Neural cell (in vitro differentiated cells): ENCODE measurements around the gene GTF2F2. TPM values are rescaled to one million over a fixed set of nuclear protein-coding genes. Genes with fewer than 3 reads are reported as not detected.

ENCODE experiments used
- H2AFZ ChIP-seq: fragments of 200-600, 300-800 bp; sonication (generic), shearing (Covaris generic); 2 replicates; pipeline ENCODE4 v1.6.0; 2014; ENCODE audit warnings: low read depth, mild to moderate bottlenecking, antibody characterized with exemption, low read length, moderate library complexity
- H3F3A ChIP-seq: fragments of 200-600 bp; shearing (Covaris generic); 2 replicates; pipeline ENCODE4 v1.6.1; 2016; ENCODE audit warnings: mild to moderate bottlenecking, moderate library complexity, mixed read lengths, antibody characterized with exemption, low read length; ENCODE audit not compliant: insufficient read depth, poor library complexity, severe bottlenecking
- H3K27ac ChIP-seq: fragments of 200-600, 300-800 bp; sonication (generic), shearing (Covaris generic); 2 replicates; pipeline ENCODE4 v1.5.1; 2014; ENCODE audit warnings: mild to moderate bottlenecking, low read length, moderate library complexity
- H3K27me3 ChIP-seq: fragments of 300-800, 200-600 bp; sonication (generic), shearing (Covaris generic); 2 replicates; pipeline ENCODE4 v1.6.0; 2014; ENCODE audit warnings: mild to moderate bottlenecking, low read depth, low read length, moderate library complexity; ENCODE audit not compliant: insufficient read depth
- H3K36me3 ChIP-seq: fragments of 300-800, 200-600 bp; sonication (generic), shearing (Covaris generic); 2 replicates; pipeline ENCODE4 v1.5.1; 2014; ENCODE audit warnings: mild to moderate bottlenecking, antibody characterized with exemption, low read length, moderate library complexity; ENCODE audit not compliant: insufficient read depth
- H3K4me2 ChIP-seq: fragments of 300-800, 200-600 bp; sonication (generic), shearing (Covaris generic); 2 replicates; pipeline ENCODE4 v1.6.0; 2014; ENCODE audit warnings: mild to moderate bottlenecking, low read length
- H3K4me3 ChIP-seq: fragments of 300-800, 200-600 bp; sonication (generic), shearing (Covaris generic); 2 replicates; pipeline ENCODE4 v1.5.1; 2014; ENCODE audit warnings: mild to moderate bottlenecking, low read length, moderate library complexity
- H3K79me2 ChIP-seq: fragments of 200-600 bp; shearing (Covaris generic); replicated peaks from 2 replicates; pipeline ENCODE4 v1.6.0; 2014; ENCODE audit warnings: mild to moderate bottlenecking, low read length, moderate library complexity; ENCODE audit not compliant: insufficient read depth
- H3K9ac ChIP-seq: fragments of 300-800, 200-600 bp; sonication (generic), shearing (Covaris generic); 2 replicates; pipeline ENCODE4 v1.6.1; 2016; ENCODE audit warnings: mild to moderate bottlenecking, low read length, mixed read lengths
- H3K9me2 ChIP-seq: fragments of 200-600 bp; shearing (Covaris generic); 2 replicates; pipeline ENCODE4 v1.6.1; 2016; ENCODE audit warnings: mild to moderate bottlenecking, low read length, mixed read lengths; ENCODE audit not compliant: insufficient read depth
- H3K9me3 ChIP-seq: fragments of 200-600, 300-800 bp; sonication (generic), shearing (Covaris generic); 2 replicates; pipeline ENCODE4 v1.6.1; 2016; ENCODE audit warnings: mild to moderate bottlenecking, mixed run types, low read length, moderate library complexity, mixed read lengths
- H4K20me1 ChIP-seq: fragments of 200-600 bp; shearing (Covaris generic); 2 replicates; pipeline ENCODE4 v1.6.1; 2016; ENCODE audit warnings: mild to moderate bottlenecking, mixed run types; ENCODE audit not compliant: insufficient read depth
- CTCF ChIP-seq: fragments of 450-650 bp; IDR thresholded peaks from 2 replicates; pipeline ENCODE4 v1.5.1; 2014; ENCODE audit warnings: antibody characterized with exemption, mild to moderate bottlenecking, moderate library complexity; ENCODE audit not compliant: poor library complexity, severe bottlenecking
- EP300 ChIP-seq: fragments of 450-650 bp; conservative IDR thresholded peaks from 2 replicates; pipeline ENCODE4 v1.6.1; 2014; ENCODE audit warnings: antibody characterized with exemption, mild to moderate bottlenecking, moderate library complexity; ENCODE audit not compliant: poor library complexity, severe bottlenecking
- EZH2 ChIP-seq: fragments of 200-600, 300-800 bp; shearing (Covaris generic), sonication (generic); IDR thresholded peaks from 2 replicates; pipeline ENCODE4 v1.6.1; 2014; ENCODE audit warnings: antibody characterized with exemption, low read length, borderline replicate concordance, mild to moderate bottlenecking; ENCODE audit not compliant: insufficient read depth, poor library complexity, severe bottlenecking
- MXI1 ChIP-seq: fragments of 450-650 bp; conservative IDR thresholded peaks from 2 replicates; pipeline ENCODE4 v1.6.1; 2014; ENCODE audit warnings: antibody characterized with exemption, mild to moderate bottlenecking; ENCODE audit not compliant: poor library complexity, severe bottlenecking
- POLR2AphosphoS5 ChIP-seq: IDR thresholded peaks from 2 replicates; pipeline ENCODE4 v1.6.1; 2012
- RAD21 ChIP-seq: fragments of 450-650 bp; conservative IDR thresholded peaks from 2 replicates; pipeline ENCODE4 v1.6.1; 2014; ENCODE audit warnings: antibody characterized with exemption, mild to moderate bottlenecking, moderate library complexity
- REST ChIP-seq: IDR thresholded peaks from 2 replicates; pipeline ENCODE4 v1.6.1; 2012; ENCODE audit warnings: borderline replicate concordance
- SMC3 ChIP-seq: fragments of 450-650 bp; conservative IDR thresholded peaks from 2 replicates; pipeline ENCODE4 v1.6.1; 2014; ENCODE audit warnings: antibody characterized with exemption, mild to moderate bottlenecking, moderate library complexity; ENCODE audit not compliant: poor library complexity
- TAF1 ChIP-seq: IDR thresholded peaks from 2 replicates; pipeline ENCODE4 v1.6.1; 2012; ENCODE audit warnings: low read depth
- polyA plus RNA-seq: library from polyadenylated mRNA; depleted of rRNA; stranded (reverse); fragments of >200 nt; gene quantifications from 2 replicates; pipeline ENCODE4 v1.2.3, GENCODE V29; 2014

The GTF2F2 gene
- polyA plus RNA-seq, 1 donor from 2014 or later, result 29.6 TPM

GRCh38 chr13:45306966-45307365, 186.7 kb downstream of the GTF2F2 start:
- Histone ChIP-seq H3F3A (no peaks in the 10 kb centered on the region), H3K9me3 (no peaks in the 10 kb centered on the region), H3K4me3 (no peak overlapping the region), H3K4me2 (no peak overlapping the region), H3K27me3 (no peaks in the 10 kb centered on the region), H3K79me2 (no peaks in the 10 kb centered on the region), H2AFZ (no peak overlapping the region), H3K9ac (no peak overlapping the region), H3K9me2 (no peaks in the 10 kb centered on the region), H3K36me3 (no peaks in the 10 kb centered on the region), H4K20me1 (no peaks in the 10 kb centered on the region), H3K27ac (no peak overlapping the region)
- TF ChIP-seq POLR2AphosphoS5 (no peak), EP300 (no peak), SMC3 (no peak), CTCF (no peak), RAD21 (no peak), TAF1 (no peak), REST (no peak), EZH2 (no peak), MXI1 (no peak)

GRCh38 chr13:45310341-45311131, 190.2 kb downstream of the GTF2F2 start:
- Histone ChIP-seq H3K4me3 (peak overlapping the region; percentile 57), H3K36me3 (no peaks in the 10 kb centered on the region), H3K27ac (peak overlapping the region; percentile 42), H4K20me1 (no peaks in the 10 kb centered on the region), H3K9ac (peak overlapping the region; percentile 50), H3K4me2 (peak overlapping the region; percentile 40), H3F3A (no peaks in the 10 kb centered on the region), H2AFZ (no peak overlapping the region), H3K9me2 (no peaks in the 10 kb centered on the region), H3K27me3 (no peaks in the 10 kb centered on the region), H3K79me2 (no peaks in the 10 kb centered on the region), H3K9me3 (no peaks in the 10 kb centered on the region)
- TF ChIP-seq MXI1 (peak; percentile 61), SMC3 (no peak)
